ENCODE data around the gene KLF8. TPM values are rescaled to one million over a fixed set of nuclear protein-coding genes. Genes with fewer than 3 reads are reported as not detected.

The KLF8 gene
- total and polyA plus RNA-seq, 2 experiments from 2014 or later: 2.7 to 11.5 TPM

DNA sequence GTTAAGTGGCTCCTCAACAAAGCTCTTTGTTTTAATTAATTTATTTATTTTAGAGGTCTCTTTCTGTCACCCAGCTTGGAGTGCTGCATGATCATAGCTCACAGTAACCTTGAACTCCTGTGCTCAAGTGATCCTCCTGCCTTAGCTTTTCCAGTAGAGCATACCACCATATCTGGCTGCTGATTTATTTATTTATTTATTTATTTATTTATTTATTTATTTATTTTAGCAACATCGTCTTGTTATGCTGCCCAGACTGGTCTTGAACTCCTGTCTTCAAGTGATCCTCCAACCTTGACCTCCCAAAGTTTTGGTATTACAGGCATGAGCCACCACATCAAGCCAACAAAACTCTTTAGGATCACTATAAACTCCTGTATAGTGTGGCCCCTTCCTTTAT lies 15.8 kb upstream of the KLF8 start (continued):
- TF ChIP-seq, protein P1, sequence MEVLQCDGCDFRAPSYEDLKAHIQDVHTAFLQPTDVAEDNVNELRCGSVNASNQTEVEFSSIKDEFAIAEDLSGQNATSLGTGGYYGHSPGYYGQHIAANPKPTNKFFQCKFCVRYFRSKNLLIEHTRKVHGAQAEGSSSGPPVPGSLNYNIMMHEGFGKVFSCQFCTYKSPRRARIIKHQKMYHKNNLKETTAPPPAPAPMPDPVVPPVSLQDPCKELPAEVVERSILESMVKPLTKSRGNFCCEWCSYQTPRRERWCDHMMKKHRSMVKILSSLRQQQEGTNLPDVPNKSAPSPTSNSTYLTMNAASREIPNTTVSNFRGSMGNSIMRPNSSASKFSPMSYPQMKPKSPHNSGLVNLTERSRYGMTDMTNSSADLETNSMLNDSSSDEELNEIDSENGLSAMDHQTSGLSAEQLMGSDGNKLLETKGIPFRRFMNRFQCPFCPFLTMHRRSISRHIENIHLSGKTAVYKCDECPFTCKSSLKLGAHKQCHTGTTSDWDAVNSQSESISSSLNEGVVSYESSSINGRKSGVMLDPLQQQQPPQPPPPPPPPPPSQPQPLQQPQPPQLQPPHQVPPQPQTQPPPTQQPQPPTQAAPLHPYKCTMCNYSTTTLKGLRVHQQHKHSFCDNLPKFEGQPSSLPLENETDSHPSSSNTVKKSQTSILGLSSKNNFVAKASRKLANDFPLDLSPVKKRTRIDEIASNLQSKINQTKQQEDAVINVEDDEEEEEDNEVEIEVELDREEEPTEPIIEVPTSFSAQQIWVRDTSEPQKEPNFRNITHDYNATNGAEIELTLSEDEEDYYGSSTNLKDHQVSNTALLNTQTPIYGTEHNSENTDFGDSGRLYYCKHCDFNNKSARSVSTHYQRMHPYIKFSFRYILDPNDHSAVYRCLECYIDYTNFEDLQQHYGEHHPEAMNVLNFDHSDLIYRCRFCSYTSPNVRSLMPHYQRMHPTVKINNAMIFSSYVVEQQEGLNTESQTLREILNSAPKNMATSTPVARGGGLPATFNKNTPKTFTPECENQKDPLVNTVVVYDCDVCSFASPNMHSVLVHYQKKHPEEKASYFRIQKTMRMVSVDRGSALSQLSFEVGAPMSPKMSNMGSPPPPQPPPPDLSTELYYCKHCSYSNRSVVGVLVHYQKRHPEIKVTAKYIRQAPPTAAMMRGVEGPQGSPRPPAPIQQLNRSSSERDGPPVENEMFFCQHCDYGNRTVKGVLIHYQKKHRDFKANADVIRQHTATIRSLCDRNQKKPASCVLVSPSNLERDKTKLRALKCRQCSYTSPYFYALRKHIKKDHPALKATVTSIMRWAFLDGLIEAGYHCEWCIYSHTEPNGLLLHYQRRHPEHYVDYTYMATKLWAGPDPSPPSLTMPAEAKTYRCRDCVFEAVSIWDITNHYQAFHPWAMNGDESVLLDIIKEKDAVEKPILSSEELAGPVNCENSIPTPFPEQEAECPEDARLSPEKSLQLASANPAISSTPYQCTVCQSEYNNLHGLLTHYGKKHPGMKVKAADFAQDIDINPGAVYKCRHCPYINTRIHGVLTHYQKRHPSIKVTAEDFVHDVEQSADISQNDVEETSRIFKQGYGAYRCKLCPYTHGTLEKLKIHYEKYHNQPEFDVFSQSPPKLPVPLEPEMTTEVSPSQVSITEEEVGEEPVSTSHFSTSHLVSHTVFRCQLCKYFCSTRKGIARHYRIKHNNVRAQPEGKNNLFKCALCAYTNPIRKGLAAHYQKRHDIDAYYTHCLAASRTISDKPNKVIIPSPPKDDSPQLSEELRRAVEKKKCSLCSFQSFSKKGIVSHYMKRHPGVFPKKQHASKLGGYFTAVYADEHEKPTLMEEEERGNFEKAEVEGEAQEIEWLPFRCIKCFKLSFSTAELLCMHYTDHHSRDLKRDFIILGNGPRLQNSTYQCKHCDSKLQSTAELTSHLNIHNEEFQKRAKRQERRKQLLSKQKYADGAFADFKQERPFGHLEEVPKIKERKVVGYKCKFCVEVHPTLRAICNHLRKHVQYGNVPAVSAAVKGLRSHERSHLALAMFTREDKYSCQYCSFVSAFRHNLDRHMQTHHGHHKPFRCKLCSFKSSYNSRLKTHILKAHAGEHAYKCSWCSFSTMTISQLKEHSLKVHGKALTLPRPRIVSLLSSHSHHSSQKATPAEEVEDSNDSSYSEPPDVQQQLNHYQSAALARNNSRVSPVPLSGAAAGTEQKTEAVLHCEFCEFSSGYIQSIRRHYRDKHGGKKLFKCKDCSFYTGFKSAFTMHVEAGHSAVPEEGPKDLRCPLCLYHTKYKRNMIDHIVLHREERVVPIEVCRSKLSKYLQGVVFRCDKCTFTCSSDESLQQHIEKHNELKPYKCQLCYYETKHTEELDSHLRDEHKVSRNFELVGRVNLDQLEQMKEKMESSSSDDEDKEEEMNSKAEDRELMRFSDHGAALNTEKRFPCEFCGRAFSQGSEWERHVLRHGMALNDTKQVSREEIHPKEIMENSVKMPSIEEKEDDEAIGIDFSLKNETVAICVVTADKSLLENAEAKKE (CRISPR knock-in tag; IDR thresholded peaks at IDR 0.05): no peak
- no peak for TF ChIP-seq STAT1 (IDR thresholded peaks at IDR 0.05; ENCODE audit: unreplicated experiment)

DNA sequence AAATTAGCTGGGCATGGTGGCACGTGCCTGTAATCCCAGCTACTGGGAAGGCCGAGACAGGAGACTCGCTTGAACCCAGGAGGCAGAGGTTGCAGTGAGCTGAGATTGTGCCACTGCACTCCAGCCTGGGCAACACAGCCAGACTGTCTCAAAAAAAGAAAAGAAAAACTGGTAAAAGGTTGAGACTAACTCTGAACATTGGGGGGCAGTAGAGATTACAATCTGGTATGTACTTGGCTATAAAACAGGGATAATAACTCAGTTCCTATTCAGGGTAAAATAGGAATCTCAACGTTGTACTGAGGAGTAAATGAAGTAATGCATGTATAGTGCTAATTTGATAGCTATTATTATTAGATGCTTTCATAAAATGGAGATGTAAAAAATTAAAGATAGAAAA lies 12.5 kb upstream of the KLF8 start:
- Mint-ChIP-seq H3K27me3 (ENCODE audit: insufficient read depth, low read depth, poor library complexity) (no peaks in the 10 kb centered on the region), H3K4me1 (no peaks in the 10 kb centered on the region), H3K27ac (no peak overlapping the region), H3K9me3 (no peaks in the 10 kb centered on the region), H3K4me3 (no peak overlapping the region), H3K36me3 (ENCODE audit: low read depth) (no peaks in the 10 kb centered on the region)
- Histone ChIP-seq H3K4me3 (no peak overlapping the region), H2AFZ (no peak overlapping the region), H3K4me1 (ENCODE audit: insufficient read depth) (no peaks in the 10 kb centered on the region), H3K4me2 (no peak overlapping the region), H3K36me3 (ENCODE audit: insufficient read depth) (no peaks in the 10 kb centered on the region), H3K27ac (ENCODE audit: low read depth) (no peak overlapping the region), H3F3A (replicated peaks; ENCODE audit: low read depth) (no peaks in the 10 kb centered on the region), H3K9me2 (ENCODE audit: insufficient read depth) (no peaks in the 10 kb centered on the region), H3K79me2 (replicated peaks; ENCODE audit: insufficient read depth) (no peaks in the 10 kb centered on the region), H4K20me1 (replicated peaks; ENCODE audit: insufficient read depth) (no peaks in the 10 kb centered on the region), H3K27me3 (ENCODE audit: insufficient read depth) (no peaks in the 10 kb centered on the region)
- DNase-seq (ENCODE audit: low spot score): peak; percentile 26
- TF ChIP-seq, protein P2, sequence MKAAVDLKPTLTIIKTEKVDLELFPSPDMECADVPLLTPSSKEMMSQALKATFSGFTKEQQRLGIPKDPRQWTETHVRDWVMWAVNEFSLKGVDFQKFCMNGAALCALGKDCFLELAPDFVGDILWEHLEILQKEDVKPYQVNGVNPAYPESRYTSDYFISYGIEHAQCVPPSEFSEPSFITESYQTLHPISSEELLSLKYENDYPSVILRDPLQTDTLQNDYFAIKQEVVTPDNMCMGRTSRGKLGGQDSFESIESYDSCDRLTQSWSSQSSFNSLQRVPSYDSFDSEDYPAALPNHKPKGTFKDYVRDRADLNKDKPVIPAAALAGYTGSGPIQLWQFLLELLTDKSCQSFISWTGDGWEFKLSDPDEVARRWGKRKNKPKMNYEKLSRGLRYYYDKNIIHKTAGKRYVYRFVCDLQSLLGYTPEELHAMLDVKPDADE (IDR thresholded peaks at IDR 0.05): no peak
- TF ChIP-seq, protein P3, sequence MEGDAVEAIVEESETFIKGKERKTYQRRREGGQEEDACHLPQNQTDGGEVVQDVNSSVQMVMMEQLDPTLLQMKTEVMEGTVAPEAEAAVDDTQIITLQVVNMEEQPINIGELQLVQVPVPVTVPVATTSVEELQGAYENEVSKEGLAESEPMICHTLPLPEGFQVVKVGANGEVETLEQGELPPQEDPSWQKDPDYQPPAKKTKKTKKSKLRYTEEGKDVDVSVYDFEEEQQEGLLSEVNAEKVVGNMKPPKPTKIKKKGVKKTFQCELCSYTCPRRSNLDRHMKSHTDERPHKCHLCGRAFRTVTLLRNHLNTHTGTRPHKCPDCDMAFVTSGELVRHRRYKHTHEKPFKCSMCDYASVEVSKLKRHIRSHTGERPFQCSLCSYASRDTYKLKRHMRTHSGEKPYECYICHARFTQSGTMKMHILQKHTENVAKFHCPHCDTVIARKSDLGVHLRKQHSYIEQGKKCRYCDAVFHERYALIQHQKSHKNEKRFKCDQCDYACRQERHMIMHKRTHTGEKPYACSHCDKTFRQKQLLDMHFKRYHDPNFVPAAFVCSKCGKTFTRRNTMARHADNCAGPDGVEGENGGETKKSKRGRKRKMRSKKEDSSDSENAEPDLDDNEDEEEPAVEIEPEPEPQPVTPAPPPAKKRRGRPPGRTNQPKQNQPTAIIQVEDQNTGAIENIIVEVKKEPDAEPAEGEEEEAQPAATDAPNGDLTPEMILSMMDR (conservative IDR thresholded peaks at IDR 0.05; ENCODE audit: low read depth in 2 of 2): peak; percentile 29 to 41
- no peak for ATAC-seq

Data from GM23338 (cell line).